ENCODE measurements around the gene CCM2L.

DNA sequence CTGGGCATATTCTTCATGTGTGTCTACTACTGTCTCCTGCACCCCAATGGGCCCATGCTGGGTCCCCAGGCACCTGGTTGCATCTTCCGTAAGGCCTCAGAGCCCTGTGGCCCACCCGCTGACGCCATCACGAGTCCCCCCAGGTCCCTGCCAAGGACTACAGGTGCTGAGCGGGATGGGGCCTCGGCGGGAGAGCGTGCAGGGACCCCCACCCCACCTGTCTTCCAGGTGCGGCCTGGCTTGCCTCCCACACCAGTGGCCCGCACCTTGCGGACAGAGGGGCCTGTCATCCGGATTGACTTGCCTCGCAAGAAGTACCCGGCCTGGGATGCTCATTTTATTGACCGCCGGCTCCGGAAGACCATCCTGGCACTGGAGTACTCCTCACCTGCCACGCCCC, 13.2 kb upstream of the CCM2L start:
- TF ChIP-seq NRF1 (conservative IDR thresholded peaks at IDR 0.05; ENCODE audit: low read depth, low read length): no peak
- TF ChIP-seq, protein P1, sequence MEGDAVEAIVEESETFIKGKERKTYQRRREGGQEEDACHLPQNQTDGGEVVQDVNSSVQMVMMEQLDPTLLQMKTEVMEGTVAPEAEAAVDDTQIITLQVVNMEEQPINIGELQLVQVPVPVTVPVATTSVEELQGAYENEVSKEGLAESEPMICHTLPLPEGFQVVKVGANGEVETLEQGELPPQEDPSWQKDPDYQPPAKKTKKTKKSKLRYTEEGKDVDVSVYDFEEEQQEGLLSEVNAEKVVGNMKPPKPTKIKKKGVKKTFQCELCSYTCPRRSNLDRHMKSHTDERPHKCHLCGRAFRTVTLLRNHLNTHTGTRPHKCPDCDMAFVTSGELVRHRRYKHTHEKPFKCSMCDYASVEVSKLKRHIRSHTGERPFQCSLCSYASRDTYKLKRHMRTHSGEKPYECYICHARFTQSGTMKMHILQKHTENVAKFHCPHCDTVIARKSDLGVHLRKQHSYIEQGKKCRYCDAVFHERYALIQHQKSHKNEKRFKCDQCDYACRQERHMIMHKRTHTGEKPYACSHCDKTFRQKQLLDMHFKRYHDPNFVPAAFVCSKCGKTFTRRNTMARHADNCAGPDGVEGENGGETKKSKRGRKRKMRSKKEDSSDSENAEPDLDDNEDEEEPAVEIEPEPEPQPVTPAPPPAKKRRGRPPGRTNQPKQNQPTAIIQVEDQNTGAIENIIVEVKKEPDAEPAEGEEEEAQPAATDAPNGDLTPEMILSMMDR (IDR thresholded peaks at IDR 0.05 in 2 of 3, conservative IDR thresholded peaks at IDR 0.05 in 1 of 3; ENCODE audit: control insufficient read depth in 2 of 3, extremely low read depth in 1 of 3, insufficient read depth in 1 of 3, low read depth in 3 of 3, low read length in 3 of 3): no peak
